MM.1S (cell line): ENCODE measurements around the gene SAFB.

Experiments
- DNase-seq: peaks from one replicate; pipeline ENCODE4 v3.0.0-alpha.2; 2015
- H2AFZ ChIP-seq: fragments of 300-600 bp; sonication (generic); 2 replicates; pipeline ENCODE4 v1.6.0; 2016; ENCODE audit warnings: antibody characterized with exemption, low read length
- H3F3A ChIP-seq: fragments of 300-600 bp; sonication (generic); 2 replicates; pipeline ENCODE4 v1.6.1; 2016; ENCODE audit warnings: mild to moderate bottlenecking, antibody characterized with exemption, low read length, moderate library complexity, mixed read lengths; ENCODE audit not compliant: insufficient read depth
- H3K27ac ChIP-seq: fragments of 300-600 bp; sonication (generic); 2 replicates; pipeline ENCODE4 v1.5.1; 2016; ENCODE audit warnings: mild to moderate bottlenecking, low read length
- H3K27me3 ChIP-seq: fragments of 300-600 bp; sonication (generic); replicated peaks from 2 replicates; pipeline ENCODE4 v1.6.0; 2016; ENCODE audit warnings: low read length; ENCODE audit not compliant: insufficient read depth
- H3K36me3 ChIP-seq: fragments of 300-600 bp; sonication (generic); replicated peaks from 2 replicates; pipeline ENCODE4 v1.6.1; 2016; ENCODE audit warnings: mild to moderate bottlenecking, low read length, mixed read lengths; ENCODE audit not compliant: insufficient read depth
- H3K4me1 ChIP-seq: fragments of 300-600 bp; sonication (generic); 2 replicates; pipeline ENCODE4 v1.6.1; 2016; ENCODE audit warnings: low read length, mixed read lengths
- H3K4me2 ChIP-seq: fragments of 300-600 bp; sonication (generic); 2 replicates; pipeline ENCODE4 v1.6.0; 2016; ENCODE audit warnings: low read depth, low read length
- H3K4me3 ChIP-seq: fragments of 300-600 bp; sonication (generic); 2 replicates; pipeline ENCODE4 v1.5.1; 2016; ENCODE audit warnings: low read length, mixed read lengths
- H3K79me2 ChIP-seq: fragments of 300-600 bp; sonication (generic); 2 replicates; pipeline ENCODE4 v1.6.1; 2016; ENCODE audit warnings: mixed run types, low read length, mixed read lengths
- H3K9ac ChIP-seq: fragments of 300-600 bp; sonication (generic); 2 replicates; pipeline ENCODE4 v1.6.1; 2016; ENCODE audit warnings: low read length, mixed read lengths
- H3K9me2 ChIP-seq: fragments of 300-600 bp; sonication (generic); replicated peaks from 2 replicates; pipeline ENCODE4 v1.6.1; 2016; ENCODE audit warnings: mild to moderate bottlenecking, low read length, mixed read lengths; ENCODE audit not compliant: insufficient read depth
- H3K9me3 ChIP-seq: fragments of 300-600 bp; sonication (generic); replicated peaks from 2 replicates; pipeline ENCODE4 v1.6.1; 2016; ENCODE audit warnings: mild to moderate bottlenecking, low read length, mixed read lengths; ENCODE audit not compliant: insufficient read depth
- H4K20me1 ChIP-seq: fragments of 300-600 bp; sonication (generic); 2 replicates; pipeline ENCODE4 v1.6.1; 2016; ENCODE audit warnings: mild to moderate bottlenecking, low read length, moderate library complexity, mixed read lengths; ENCODE audit not compliant: insufficient read depth
- CTCF ChIP-seq: fragments of 300-600 bp; sonication (generic); IDR thresholded peaks from 2 replicates; pipeline ENCODE4 v1.5.1; 2016; ENCODE audit warnings: antibody characterized with exemption, low read length, mixed read lengths
- EZH2 ChIP-seq: fragments of 300-600 bp; sonication (generic); optimal IDR thresholded peaks from 2 replicates; pipeline ENCODE3; 2017; ENCODE audit warnings: low read depth, mild to moderate bottlenecking, antibody characterized with exemption, low read length, mixed read lengths
- EZH2phosphoT487 ChIP-seq: fragments of 300-600 bp; sonication (generic); IDR thresholded peaks from 2 replicates; pipeline ENCODE4 v1.6.1; 2018; ENCODE audit warnings: antibody characterized with exemption, low read length

SAFB gene

GRCh38 chr19:5683177-5683886 is 60.4 kb downstream of the SAFB start:
- Histone ChIP-seq H3K4me2 (no peak overlapping the region), H3K9ac (no peak overlapping the region), H3F3A (peaks cover 7% of the 10 kb centered on the region), H3K9me2 (no peaks in the 10 kb centered on the region), H3K4me3 (no peak overlapping the region), H3K27me3 (peaks cover 14% of the 10 kb centered on the region), H2AFZ (no peak overlapping the region), H3K36me3 (no peaks in the 10 kb centered on the region), H3K79me2 (peaks cover 13% of the 10 kb centered on the region), H3K4me1 (peaks cover 14% of the 10 kb centered on the region), H4K20me1 (no peaks in the 10 kb centered on the region), H3K9me3 (no peaks in the 10 kb centered on the region), H3K27ac (no peak overlapping the region)
- TF ChIP-seq EZH2 (no peak), CTCF (no peak), EZH2phosphoT487 (no peak)
- peak; percentile 5 for DNase-seq

- Histone ChIP-seq H3K9me2 (no peaks in the 10 kb centered on the region), H3K9ac (no peak overlapping the region), H3K9me3 (no peaks in the 10 kb centered on the region), H3K4me2 (no peak overlapping the region), H3K79me2 (peaks cover 4% of the 10 kb centered on the region), H3F3A (peaks cover 14% of the 10 kb centered on the region), H4K20me1 (no peaks in the 10 kb centered on the region), H3K4me3 (no peak overlapping the region), H3K36me3 (no peaks in the 10 kb centered on the region), H2AFZ (no peak overlapping the region), H3K27ac (no peak overlapping the region), H3K27me3 (peaks cover 14% of the 10 kb centered on the region), H3K4me1 (peaks cover 13% of the 10 kb centered on the region)
- DNase-seq: no peak
- TF ChIP-seq EZH2 (no peak), EZH2phosphoT487 (no peak), CTCF (no peak)
Observed at GRCh38 chr19:5684694-5685430, 62.0 kb downstream of the SAFB start.

GRCh38 chr19:5686326-5686646 is 63.4 kb downstream of the SAFB start:
- Histone ChIP-seq H3K4me1 (peaks cover 10% of the 10 kb centered on the region; the same call in 1 of the 2 replicates), H3K9me3 (no peaks in the 10 kb centered on the region), H2AFZ (peak overlapping the region; percentile 63), H3F3A (peaks cover 26% of the 10 kb centered on the region), H3K4me3 (peak overlapping the region; percentile 61), H3K27me3 (peaks cover 14% of the 10 kb centered on the region), H3K9me2 (no peaks in the 10 kb centered on the region), H4K20me1 (peaks cover 7% of the 10 kb centered on the region; the same call in 1 of the 2 replicates), H3K79me2 (peaks cover 13% of the 10 kb centered on the region), H3K27ac (peak overlapping the region; percentile 61; the same call in 1 of the 2 replicates), H3K4me2 (peak overlapping the region; percentile 80), H3K9ac (peak overlapping the region; percentile 67; the same call in 1 of the 2 replicates), H3K36me3 (no peaks in the 10 kb centered on the region; the same call in 1 of the 2 replicates)
- TF ChIP-seq EZH2phosphoT487 (no peak), CTCF (no peak), EZH2 (no peak)
- DNase-seq: no peak
